GM18909 (cell line): ENCODE measurements around the gene CSK.
"Not testable (repeated sequence)": the region's sequence is repeated elsewhere in the genome, so short reads cannot be mapped to it uniquely, and the experiment has no call there.

Source experiments
- ATAC-seq: cut with Tn5 transposase; IDR thresholded peaks from one replicate; pipeline ENCODE4 v1.9.1; 2021; ENCODE audit warnings: mild to moderate bottlenecking; ENCODE audit not compliant: unreplicated experiment, poor library complexity

CSK gene

GRCh38 chr15:74786081-74786480 lies 4.2 kb downstream of the CSK start:
- not testable (repeated sequence) for ATAC-seq

DNA sequence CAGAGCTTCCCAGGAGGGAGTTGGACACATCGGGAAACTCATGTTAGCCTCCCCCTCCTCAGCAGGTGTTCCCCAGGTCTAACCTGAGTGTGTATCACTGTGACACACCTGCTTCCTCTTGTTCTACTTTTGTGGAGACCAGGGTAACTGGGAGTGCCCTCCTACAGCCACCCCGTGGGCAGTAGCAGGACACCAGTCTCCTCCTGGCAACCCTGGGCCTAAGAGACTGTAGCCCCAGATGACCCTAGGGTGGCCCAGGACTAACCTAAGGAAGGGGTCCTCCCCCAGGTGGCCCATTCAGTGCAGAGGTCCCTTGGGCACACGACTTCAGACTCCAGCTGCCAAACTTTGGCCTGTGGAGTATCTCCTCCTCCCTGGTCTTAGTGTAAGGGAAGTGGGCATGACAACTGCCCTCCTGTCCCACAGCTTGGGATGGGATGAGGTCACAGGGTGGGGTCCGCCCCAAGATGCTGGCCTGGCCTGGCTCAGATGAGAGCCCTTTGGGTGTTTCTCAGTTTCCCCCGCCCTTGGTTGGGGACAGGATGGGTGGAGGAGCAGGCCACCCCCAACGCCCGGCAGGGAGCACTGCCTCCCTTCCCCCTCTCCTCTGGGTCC lies 4.8 kb downstream of the CSK start:
- ATAC-seq: no peak

GRCh38 chr15:74787251-74788041 lies 5.6 kb downstream of the CSK start:
- peak; percentile 48 for ATAC-seq

GRCh38 chr15:74788042-74788682 lies 6.3 kb downstream of the CSK start:
- no peak for ATAC-seq

- peak; percentile 34 for ATAC-seq
Observed at GRCh38 chr15:74788683-74789151, 6.8 kb downstream of the CSK start.

GRCh38 chr15:74789171-74789631 lies 7.3 kb downstream of the CSK start:
- no peak for ATAC-seq

DNA sequence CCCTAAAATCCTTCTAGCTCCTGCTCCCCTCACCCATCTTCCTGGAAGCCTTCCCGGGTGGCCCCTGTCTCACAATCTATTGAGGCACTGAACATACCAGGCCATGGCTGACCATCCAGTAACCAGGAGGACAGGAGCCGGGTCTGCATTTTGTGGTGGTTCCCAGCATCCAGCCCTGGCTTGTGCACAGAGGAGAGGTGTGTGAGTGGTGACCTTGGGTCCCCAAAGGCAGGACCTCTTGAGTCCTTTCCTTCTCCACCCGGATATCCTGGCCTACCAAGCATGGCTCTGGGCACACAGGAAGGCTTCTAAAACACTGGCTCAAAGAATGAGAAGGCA lies 7.8 kb downstream of the CSK start:
- no peak for ATAC-seq

GRCh38 chr15:74790080-74790916 lies 8.4 kb downstream of the CSK start:
- ATAC-seq: no peak

GRCh38 chr15:74791007-74791406 lies 9.1 kb downstream of the CSK start:
- ATAC-seq: no peak

DNA sequence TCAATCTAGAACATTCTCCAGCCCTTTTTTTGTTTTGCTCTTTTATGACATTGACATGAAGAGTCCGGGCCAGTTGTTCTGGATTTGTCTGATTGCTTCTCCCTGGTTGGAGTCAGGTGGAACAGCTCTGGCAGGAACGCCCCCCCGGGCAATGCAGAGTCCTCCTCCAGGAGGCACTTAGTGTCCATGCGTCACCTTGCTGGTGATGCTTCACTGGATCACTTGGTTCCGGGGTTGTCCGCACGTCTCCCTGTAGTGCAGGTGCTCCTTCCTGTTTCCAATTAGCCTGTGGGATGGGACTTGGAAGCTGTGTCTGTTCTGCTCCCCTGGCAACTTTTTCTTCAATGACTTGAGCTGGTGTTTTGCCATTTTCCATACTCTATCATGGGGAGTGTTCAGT lies 9.8 kb downstream of the CSK start:
- no peak for ATAC-seq

DNA sequence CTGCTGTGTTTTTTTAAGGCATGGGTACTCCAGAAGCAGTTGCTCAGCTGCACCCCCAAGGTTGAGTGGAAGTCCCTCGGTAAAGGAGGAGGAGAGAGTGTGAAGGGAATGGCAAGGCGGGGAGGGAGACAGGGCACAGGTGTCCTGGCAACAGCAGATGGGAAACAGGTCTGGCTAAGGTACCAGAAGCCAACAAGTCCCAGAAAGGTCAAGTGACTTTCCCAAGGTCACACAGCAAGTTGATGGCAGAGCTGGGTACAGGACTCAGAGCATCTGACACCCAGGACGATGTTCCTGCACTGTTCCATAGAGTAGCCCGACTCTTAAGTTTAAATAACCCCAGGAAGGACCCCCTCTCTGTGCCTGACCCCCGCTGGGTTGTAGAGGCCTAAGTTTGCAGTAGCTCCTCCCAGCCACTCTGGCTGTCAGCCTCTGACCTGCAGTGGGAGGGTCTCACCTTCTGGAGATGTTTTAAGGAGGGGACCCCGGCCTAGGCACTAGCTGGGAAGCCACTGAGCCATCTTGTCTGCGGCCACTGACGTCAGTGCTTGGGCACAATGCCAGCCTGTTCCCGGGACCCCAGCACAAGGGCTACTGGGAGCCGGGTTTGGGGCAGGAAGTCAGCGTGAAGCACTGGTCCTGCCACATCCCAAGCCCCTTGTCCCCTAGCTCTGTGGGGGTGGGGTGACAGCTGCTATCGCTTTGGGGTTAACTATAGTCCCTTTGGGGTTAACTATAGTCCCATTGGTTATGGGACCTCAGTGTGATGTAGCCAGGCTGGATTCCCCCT lies 10.5 kb downstream of the CSK start:
- no peak for ATAC-seq

DNA sequence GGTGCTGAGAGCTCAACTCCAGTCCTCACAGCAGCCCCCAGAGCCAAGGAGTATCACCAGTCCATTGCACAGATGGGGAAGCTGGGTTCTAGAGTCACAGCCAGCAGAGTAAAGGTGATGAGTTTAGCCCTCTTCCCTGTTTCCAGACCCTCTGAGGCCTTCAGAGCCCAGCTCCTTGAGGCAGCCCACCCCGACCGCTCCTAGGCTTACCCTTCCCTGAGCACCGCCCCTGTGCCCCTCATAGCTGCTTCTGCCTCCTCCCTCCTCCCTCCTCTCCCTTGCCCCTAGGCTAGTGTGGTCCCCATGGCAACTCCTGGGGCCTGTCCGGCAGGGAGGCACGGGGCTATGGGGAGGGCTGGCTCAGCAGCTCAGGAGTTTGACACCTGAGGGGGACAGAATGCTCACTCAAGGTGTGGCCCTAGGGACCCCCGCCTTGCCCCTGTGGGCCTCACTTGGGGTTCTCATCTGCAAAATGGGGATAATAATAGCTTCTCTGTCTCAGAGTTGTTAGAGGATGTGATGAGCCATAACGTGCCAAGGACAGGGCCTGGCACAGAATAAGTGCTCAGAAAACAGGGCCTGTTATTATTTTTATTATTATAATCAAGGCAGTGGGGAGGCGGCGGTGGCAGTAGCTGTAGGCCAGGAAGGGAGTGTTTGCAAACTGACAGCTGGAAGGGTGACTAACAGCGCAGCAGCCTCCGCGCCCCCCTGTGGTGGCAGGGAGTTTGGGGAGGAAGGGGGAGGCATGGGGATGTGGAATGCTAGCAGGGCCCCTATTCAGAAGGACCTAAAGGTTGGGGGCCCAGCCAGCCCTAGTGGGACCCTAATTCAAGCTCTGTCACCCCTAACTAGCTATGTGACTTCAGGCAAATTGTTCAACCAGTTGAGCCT lies 11.5 kb downstream of the CSK start:
- no peak for ATAC-seq

DNA sequence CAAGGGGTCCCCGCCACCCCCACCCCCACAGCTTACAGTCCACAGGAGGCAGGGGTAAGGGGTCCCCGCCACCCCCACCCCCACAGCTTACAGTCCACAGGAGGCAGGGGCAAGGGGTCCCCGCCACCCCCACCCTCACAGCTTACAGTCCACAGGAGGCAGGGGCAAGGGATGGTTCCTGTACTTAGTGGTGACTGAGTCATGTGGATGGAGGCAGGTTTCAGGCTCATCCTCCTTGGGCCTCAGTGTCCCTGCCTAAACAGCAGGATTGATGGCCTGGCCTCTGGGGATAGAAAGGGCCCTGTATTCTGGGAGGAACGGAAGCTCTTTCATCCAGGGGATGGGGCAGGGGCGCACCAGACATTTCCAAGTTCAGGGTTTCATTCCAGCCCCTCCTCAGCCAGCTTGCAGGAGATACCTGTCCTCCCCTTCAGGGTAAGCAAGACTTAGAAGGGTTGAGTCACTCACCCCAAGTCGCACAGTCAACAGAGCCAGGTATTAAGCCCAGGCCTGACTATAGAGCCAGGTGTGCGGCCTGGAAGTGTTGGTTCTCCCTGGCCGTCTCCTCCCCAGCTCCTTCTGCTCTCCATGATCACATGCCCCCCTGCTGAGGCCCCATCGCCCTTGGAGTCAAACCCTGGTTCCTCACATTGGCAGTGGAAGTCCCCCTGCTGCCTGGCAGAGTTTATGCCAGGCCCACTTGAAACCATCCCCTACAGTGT lies 12.5 kb downstream of the CSK start:
- no peak for ATAC-seq

DNA sequence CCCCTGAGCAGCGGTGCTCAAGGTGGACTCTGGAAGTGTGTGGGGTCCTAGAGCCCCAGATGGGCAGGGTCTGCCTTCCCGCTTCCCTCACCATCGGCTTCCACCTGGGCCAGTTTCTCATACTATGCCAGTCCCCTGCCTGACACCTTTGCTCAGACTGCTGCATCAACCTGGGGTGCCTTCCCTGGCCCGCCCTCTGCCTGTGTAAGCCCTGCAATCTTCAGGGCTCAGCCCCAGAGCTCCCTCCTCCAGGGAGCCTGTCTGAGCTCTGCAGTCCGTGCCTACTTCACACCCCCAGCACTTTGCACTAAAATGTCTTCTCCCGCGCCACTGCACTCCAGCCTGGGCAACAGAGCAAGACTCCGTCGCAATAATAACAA lies 13.1 kb downstream of the CSK start:
- no peak for ATAC-seq

- ATAC-seq: no peak
Observed at GRCh38 chr15:74795966-74796625, 14.2 kb downstream of the CSK start.

DNA sequence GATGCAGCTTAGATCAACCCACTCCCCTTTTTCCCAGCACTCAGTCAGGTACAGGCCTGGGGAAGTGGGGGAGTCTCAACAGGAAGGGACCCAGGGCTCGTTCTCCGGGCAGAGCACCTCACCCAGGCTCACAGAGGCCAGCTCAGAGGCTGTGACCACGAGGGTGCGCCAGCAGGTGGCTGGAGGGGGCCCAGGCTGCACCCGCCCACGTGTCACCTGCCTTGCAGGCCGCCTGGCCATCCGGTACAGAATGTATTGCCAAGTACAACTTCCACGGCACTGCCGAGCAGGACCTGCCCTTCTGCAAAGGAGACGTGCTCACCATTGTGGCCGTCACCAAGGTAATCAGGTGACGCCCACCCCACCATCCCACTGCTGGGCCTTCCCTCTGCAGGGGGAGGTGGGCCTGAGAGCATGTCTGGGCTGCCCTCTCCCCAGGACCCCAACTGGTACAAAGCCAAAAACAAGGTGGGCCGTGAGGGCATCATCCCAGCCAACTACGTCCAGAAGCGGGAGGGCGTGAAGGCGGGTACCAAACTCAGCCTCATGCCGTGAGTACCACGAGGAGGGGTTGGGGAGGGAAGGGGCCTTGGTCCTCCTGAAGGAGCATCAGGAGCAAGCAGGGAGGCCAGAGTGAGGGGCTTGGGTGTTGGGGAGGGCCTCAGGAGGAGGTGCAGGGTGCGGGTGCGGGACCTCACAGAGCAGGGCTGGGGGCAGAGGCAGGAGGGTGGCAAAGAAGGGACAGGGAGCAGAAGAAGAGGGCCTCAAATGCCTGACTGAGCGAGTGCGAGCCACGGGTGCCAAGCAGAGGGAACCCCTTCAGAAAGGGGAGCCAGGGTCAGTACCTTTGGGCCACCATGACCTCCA lies 16.7 kb downstream of the CSK start:
- ATAC-seq: no peak
